Choroid plexus epithelial cell (primary cell): ENCODE data around the gene NUDT4B.
"Not testable (repeated sequence)": the region's sequence is repeated elsewhere in the genome, so short reads cannot be mapped to it uniquely, and the experiment has no call there.

Experiments
- DNase-seq: peaks from one replicate; pipeline ENCODE4 v3.0.0-alpha.2; 2010; ENCODE audit warnings: low read depth
- H3K4me3 ChIP-seq: 2 replicates; pipeline ENCODE4 v1.5.1; 2011; ENCODE audit warnings: low read depth, mild to moderate bottlenecking, control low read depth, low read length, moderate library complexity

The NUDT4B gene

DNA sequence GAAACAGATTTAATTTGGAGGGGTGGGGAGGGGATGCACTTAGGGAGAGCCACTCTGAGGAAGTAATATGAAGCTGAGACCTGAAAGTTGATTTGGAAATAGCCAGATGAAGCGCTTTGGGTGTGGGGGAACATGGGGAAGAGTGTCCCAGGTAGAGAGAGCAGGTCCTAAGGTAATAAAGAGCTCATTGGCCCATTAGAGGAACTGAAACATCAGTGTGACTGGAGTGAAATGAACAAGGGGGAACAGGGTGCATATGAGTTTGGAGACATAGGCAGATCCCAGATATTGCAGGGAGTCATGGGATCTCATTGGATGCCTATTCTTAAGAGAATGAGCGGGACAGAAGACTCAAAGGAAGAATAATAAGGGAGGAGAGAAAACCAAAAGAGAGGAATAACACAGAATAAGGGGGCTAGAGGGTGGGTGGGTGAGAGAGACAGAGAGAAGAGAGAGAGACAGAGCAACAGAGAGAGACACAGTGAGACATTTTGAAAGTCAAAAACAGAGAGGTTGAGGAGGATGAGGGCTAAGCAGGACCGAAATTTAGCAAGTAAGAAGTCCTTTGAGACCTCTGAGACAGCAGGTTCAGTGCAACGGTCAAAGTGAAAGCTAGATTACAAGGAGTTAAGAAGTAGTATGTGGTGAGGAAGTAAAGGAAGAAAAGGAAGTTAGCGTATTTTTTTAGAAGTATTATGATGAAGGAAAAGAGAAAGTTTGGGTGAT is 14.8 kb upstream of the NUDT4B start:
- not testable (repeated sequence) for DNase-seq, H3K4me3 ChIP-seq

DNA sequence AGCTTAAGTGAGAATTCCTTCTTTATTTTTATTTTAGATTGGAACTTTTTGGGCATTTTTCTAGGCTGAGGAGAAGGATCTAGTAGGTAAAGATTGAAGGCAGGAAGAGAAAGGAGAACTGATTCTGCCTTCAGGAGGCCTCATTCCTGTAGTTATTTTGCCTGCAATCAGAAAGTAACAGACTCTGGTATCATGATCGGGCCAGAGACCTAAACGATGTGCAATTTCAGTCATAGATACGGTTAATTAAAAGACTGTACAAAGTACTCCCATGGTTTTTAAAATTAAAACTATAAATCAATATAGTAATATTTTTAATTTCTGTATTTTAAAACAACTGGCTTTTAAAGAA is 14.3 kb upstream of the NUDT4B start:
- not testable (repeated sequence) for H3K4me3 ChIP-seq, DNase-seq

DNA sequence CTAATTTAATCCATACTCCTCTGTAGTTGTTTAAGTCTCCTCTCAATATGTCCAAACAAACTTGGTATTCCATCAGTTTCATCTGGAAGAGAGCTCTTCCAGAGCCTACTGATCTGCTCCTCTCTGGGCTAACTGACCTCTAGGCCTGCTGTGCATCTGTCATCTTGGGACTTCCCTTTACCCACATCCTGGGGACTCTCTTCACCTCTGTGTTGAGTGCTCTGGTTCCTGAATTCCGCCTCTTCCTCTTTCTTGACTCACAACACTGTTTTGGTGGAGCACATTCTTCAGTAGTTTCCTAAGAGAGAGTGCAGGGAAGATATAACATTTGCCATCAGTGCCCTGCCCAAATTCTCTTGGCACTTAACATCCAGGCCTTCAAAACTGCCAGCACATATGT is 13.0 kb upstream of the NUDT4B start:
- H3K4me3 ChIP-seq, DNase-seq: not testable (repeated sequence)

DNA sequence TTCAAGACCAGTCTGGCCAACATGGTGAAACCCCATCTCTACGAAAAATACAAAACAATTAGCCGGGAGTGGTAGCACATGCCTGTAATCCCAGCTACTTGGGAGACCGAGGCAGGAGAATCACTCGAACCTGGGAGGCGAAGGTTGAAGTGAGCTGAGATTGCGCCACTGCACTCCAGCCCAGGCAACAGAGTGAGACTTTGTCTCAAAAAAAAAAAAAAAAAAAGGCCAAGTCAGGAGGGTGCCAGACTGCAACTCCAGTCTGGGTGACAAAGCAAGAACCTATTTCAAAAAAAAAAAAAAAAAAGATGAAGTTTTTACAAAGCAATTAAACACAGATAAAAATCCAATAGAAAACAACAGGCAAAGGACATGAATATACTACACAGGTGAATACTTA is 9.9 kb upstream of the NUDT4B start:
- H3K4me3 ChIP-seq, DNase-seq: not testable (repeated sequence)

DNA sequence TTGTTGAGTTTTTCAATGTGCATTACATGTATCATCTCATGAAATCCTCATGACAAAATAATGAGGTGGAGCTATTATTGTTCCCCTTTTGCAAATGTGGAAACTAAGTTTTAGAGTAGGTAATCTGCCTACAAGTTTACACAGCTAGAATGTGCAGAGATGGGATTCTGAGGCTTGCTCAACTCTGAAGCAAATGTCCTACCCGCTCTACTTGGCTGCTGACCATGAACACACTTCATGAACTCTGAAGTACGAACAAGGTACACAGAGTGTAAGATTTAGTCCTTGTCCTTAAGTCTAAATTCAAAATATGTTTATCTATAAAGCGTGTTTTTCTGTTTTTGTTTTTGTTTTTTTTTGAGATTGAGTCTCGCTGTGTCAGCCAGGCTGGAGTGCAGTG is 5.4 kb upstream of the NUDT4B start:
- H3K4me3 ChIP-seq, DNase-seq: not testable (repeated sequence)

DNA sequence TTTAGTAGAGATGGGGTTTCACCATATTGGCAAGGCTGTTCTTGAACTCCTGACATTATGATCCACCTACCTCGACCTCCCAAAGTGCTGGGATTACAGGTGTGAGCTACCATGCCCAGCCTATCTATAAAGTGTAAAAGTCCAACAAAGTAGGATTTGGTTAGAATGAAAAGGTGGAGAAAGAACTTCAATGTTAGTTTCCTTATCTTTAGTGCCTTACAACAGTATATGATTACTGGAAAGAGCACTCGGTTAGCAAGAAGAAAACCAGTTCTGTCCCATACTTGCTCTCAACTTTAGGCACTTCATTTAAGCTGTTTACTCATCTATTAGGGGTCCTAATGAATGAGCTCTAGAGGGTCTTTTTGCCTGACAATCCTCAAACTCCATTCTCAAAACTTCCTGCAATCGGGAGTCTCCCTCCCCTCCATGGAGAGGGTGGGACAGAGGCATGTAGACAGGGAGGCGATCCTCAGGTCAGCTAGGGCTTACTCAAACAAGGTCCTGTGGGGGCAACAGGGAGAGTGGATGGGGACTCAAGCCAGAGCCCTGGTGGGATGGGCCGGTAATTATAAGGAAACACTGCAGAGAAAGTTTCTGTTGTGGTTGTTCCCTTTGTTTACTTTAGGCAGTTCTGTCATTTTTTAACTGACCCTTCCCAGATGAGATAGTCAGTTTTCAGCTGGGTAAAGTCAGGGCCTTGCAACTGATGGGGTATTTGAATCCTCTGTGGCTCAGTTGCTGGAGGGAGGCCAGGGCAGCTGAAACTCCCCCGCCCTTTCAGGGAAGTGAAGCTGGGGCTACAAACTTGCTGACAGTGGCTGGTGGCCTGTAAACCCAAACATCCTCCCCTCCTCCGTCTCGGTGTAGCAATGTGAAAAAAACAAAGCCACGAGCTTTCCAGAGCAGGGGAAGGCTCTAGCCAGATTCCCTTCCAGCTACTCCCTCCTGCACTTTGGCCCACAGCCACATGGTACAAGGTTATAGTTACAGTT is 4.6 kb upstream of the NUDT4B start:
- not testable (repeated sequence) for H3K4me3 ChIP-seq, DNase-seq

DNA sequence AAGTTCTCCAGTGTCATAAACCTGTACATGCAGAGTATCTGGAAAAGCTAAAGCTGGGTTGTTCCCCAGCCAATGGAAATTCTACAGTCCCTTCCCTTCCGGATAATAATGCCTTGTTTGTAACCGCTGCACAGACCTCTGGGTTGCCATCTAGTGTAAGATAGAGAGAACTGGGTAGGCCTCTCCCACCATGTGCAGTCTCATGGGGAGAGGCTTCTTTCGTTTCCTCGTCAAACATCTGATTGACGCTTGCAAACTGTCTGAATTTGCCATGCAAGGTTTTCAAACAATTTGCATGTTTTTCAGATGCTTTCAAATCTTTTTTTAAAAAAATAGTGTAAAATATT is 734 bp downstream of the NUDT4B start:
- DNase-seq, H3K4me3 ChIP-seq: not testable (repeated sequence)

DNA sequence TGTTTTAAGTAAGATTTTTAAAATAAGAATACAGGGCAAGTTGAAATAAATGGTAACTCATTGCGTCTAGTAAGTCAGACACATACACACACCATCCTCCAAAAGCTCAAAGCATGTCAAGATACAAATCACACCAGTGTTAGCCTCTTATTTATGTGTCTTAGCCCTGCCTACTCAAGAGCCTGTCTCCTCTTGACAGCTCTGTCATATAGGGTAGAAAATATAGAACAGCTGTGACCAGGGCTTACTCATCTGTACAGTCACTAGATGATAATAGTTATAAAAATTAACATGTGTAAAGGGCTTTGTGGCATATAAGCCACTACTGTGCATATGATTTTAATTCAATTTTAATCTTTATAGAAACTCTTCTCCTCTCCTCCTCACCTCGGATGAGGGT is 7.7 kb downstream of the NUDT4B start:
- DNase-seq, H3K4me3 ChIP-seq: not testable (repeated sequence)

DNA sequence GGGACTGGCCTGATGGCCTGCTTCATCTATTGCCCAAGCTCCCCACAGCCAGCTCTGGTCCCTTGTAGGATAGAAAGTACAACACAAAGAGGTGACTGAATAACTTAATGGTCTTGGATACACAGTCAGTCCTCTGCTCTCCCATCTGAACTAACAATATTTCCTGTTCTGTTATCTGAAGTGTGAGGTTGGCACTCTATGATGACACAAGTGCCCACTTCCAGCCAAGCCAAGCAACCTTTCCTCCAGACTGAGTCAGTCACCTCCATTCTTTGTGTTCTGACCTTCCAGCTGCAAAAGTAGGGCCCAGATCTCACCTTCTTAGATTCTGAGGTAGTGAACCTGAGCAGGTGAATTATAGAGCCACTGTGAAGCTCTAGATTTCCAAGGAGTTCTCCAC is 8.9 kb downstream of the NUDT4B start:
- not testable (repeated sequence) for H3K4me3 ChIP-seq

DNA sequence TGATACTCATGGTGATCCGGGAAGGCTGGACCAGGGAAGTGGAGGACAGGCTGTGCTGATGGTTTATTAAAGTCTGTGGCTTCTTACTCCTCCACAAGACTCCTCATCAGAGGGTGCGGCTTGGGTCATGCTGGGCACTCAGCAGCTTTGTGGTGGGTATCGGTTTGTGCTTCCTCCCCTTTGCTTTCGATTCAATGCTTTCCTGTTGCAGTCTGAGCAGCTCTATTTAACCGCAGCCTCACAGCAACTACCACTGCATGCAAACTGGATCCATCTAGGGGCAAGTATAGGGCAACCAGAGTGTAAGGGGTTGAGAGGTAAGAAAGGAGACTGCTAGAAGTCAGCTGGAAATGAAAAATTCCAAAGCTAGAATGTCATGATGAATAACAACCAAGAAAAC is 9.8 kb downstream of the NUDT4B start:
- not testable (repeated sequence) for H3K4me3 ChIP-seq, DNase-seq

More for the DNA sequence above, 8.9 kb downstream of the NUDT4B start:
- not testable (repeated sequence) for DNase-seq

DNA sequence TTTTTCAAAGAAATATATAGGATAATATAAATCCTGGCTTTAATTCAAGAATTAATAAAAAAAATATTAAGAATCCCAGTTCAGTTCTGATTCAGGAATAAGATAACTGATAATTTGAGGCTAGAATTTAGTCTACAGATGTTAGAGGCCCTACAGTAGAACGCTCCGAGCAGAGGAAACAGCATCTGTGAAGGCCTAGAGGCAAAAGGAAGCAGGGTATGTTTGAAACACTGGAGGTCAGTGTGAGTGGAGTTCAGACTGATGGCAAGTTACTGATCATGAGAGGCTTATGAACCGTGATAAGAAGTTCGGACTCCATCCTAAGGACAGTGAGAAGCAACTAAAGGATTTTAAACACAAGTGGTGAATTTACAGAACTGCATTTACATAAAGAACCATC is 10.4 kb downstream of the NUDT4B start:
- not testable (repeated sequence) for DNase-seq, H3K4me3 ChIP-seq

DNA sequence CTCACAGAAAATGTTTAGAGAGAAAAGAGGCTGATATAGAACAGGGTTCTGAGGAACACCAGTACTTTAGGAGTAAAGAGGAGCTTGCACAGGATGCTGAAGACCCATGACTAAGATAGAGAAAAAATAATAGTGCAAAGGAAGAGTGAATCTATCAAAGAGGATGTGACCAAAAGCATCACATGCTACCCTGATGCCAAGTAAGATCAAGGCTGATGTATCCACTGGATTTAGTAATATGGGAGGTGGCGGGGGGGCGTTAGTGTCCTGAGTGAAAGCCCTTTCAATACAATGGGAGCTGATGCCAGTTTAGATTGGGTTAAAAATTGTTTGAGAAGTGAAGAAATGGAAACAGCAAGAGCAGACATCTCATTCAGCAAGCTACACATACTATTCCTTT is 11.2 kb downstream of the NUDT4B start:
- not testable (repeated sequence) for DNase-seq, H3K4me3 ChIP-seq

DNA sequence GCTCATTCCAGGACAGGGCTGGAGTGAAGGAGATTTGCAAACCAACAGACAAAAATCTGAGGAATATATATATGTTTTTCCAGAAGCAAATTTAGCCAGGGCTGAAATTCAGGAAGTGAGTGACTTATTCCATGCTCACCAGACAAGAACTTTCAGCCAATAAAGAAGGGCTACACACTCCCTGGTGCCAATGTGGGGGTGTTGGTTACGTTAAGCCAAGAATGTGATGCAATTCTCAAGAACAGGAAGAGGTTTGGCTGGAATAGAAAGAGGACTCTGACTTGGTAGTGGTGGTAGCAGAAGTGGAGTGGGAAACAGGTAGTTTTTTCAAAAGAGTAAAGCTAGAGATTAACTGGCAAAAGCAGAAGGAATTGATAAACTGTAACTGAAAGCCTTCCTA is 11.6 kb downstream of the NUDT4B start:
- not testable (repeated sequence) for H3K4me3 ChIP-seq, DNase-seq

DNA sequence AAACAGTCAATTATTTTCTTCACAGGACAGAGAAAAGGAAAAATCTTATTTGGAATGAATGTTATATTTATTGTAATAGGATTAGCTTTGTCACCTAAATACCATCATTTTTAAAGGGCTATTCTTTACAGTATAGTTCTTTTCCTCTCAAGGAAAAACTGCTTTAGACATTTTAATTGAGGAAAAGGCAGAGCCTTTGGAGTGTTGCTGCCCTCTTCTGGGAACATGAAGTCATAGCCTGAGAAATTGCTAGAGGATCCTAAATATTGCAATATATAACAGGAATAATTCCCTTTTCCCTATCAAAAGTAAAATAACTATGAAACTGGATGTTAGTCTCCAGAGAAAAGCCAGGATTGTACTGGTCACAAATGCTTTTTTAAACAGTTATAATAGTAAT is 12.8 kb downstream of the NUDT4B start:
- not testable (repeated sequence) for H3K4me3 ChIP-seq, DNase-seq

DNA sequence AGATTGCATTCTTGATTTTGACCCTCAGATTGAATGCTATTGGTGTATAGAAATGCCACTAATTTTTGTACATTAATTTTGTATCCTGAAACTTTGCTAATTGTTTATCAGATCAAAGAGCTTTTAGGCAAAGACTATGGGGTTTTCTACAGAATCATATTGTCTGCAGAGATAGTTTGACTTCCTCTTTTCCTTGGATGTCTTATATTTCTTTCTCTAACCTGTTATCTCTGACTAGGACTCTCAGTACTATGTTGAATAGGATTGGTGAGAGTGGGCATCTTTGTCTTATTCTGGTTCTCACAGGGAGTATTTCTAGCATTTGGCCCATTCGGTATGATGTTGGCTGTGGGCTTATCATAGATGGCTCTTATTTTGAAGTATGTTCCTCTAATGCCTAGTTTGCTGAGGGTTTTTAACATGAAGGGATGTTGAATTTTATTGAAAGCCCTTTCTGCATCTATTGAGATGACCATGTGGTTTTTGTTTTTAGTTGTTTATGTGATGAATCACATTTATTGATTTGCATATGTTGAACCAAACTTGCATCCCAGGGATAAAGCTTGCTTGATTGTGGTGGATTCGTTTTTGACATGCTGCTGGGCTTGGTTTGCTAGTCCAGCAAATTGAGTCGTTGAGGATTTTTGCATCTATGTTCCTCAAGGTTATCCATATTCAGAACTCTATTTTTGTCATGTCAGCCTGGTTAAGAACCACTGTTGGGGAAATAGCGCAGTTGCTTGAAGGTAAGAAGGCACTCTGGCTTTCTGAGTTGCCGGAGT is 16.9 kb downstream of the NUDT4B start:
- not testable (repeated sequence) for H3K4me3 ChIP-seq, DNase-seq

DNA sequence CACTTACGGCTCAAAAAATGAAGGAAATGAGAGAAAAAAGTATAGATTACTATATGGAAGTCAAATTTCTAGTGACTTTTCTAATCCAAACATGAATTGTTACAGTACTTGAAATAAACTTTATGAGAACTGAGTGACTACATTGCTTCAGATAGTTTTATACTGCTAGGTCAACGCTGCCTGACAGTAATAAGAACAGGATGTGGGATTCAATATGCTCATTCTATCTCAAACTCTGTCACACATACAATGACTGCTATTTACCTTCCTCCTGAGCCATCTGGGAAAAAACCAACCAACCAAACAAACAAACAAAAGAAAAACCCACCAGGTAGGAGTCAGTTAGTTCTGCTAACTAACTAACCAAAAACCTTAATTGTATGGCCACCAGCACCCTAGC is 20.0 kb downstream of the NUDT4B start:
- DNase-seq, H3K4me3 ChIP-seq: not testable (repeated sequence)

DNA sequence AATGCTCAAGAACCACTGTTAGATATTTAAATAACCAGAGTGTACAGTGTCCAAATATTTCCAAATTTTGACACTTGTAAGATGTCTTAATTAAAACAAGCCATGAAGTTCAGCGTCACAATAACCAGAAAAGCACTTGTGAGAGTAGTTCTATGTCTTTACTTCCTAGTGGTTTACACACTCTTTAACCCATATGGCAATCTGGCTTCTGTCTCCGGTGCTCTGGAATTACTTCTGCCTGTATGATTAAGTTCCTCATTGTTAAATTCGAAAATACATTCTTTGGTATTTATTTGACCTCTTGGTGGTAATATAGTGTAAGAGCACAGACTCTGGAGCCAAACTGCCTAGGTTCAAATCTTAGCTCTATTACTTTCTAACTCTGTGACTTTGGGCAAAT is 20.9 kb downstream of the NUDT4B start:
- not testable (repeated sequence) for DNase-seq, H3K4me3 ChIP-seq

DNA sequence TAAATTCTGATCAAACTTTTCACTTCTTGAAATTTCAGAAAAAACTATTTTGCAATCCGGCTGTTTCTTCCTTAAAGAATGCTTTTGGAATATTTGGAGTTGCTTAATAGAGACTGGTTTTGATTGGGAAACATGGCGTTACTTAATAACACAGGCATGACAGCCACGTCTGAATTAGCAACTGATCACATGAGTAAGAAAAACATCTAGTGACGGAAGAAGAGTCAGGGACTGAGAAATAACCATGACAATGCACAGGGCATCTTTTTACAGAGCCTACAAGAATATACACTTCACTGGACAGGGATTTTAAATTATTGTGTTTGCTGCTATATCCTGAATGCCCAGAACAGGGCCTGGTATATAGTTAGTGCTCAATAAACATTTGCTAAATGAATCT is 25.1 kb downstream of the NUDT4B start:
- not testable (repeated sequence) for DNase-seq, H3K4me3 ChIP-seq

DNA sequence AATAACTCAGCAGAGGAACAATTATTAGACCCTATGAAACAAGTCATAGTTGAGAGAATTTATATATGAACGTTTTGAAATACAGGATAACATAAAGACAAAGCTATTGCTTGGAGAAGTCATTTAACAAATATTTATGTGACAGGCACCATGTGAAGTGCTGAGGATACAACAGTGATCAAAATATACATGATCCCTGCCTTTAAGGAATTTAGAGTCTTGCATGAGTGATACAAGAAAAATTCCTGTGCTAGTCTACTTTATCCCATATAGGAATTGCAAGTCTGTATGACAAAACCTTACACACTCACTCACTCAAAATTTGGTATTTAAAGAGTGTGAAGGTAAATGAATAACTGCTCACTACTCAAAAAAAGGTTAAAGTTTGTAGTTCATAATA is 25.5 kb downstream of the NUDT4B start:
- not testable (repeated sequence) for DNase-seq, H3K4me3 ChIP-seq
